GM12878 (cell line): ENCODE measurements around the gene MAGEB17. TPM values are rescaled to one million over a fixed set of nuclear protein-coding genes. Genes with fewer than 3 reads are reported as not detected.

Experiments
- ATAC-seq: fragments of 200-7000 bp; cut with Tn5 transposase; 3 replicates; pipeline ENCODE4 v1.9.1; 2020; ENCODE audit warnings: mild to moderate bottlenecking, moderate library complexity
- BruUV-seq: library from RNA; stranded (reverse); fragments of 400-500 nt; replicated peaks from 2 replicates; lab custom pipeline; 2021; lab: Mats Ljungman, UMichigan
- CTCF ChIA-PET: fragments of 300-600 bp; sonication (Branson Sonifier 250); formaldehyde crosslinking; extraction: SDS; loops from one replicate; lab custom pipeline; 2021; ENCODE audit warnings: inconsistent platforms; lab: Yijun Ruan, JAX
- POLR2A ChIA-PET: fragments of 350-600 bp; formaldehyde crosslinking; extraction: SDS; loops from one replicate; lab custom pipeline; 2021; ENCODE audit warnings: inconsistent platforms; lab: Charles Lee
- RAD21 ChIA-PET: fragments of 300-600 bp; sonication (Branson Sonifier 250); formaldehyde crosslinking; loops from one replicate; lab custom pipeline; 2023; ENCODE audit warnings: antibody characterized with exemption; ENCODE audit not compliant: unreplicated experiment; lab: Charles Lee
- SMC1A ChIA-PET: fragments of 300-600 bp; sonication (Branson Sonifier 250); formaldehyde crosslinking; loops from one replicate; lab custom pipeline; 2023; ENCODE audit not compliant: unreplicated experiment, uncharacterized antibody; lab: Charles Lee
- DNase-seq: peaks from one replicate; pipeline ENCODE4 v3.0.0-alpha.2; 2011; ENCODE audit warnings: low read depth, low spot score
- FAIRE-seq: peaks from 3 replicates; lab custom pipeline; 2011; peaks lifted over from hg19 to GRCh38; lab: Jason Lieb, UNC
- H2AFZ ChIP-seq: 2 replicates; pipeline ENCODE4 v1.6.0; 2011; ENCODE audit warnings: low read depth, low read length, control low read depth; ENCODE audit not compliant: control insufficient read depth
- H3K27ac ChIP-seq: 2 replicates; pipeline ENCODE4 v1.5.1; 2011; ENCODE audit warnings: control low read depth; ENCODE audit not compliant: control insufficient read depth, insufficient read depth
- H3K27me3 ChIP-seq, 2 experiments: replicated peaks in 1 of 2; 2 replicates each; pipeline versions ENCODE4 v1.6.0 to v1.6.1; 2011; ENCODE audit warnings: low read length in 1 of 2; ENCODE audit not compliant: control insufficient read depth in 2 of 2, insufficient read depth in 2 of 2
- H3K36me3 ChIP-seq, 2 experiments: 2 replicates each; pipeline ENCODE4 v1.5.1; 2011; ENCODE audit warnings: low read length in 1 of 2; ENCODE audit not compliant: control insufficient read depth in 2 of 2, insufficient read depth in 2 of 2
- H3K4me1 ChIP-seq: 2 replicates; pipeline ENCODE4 v1.6.1; 2011; ENCODE audit warnings: mild to moderate bottlenecking, low read length, moderate library complexity, mixed read lengths; ENCODE audit not compliant: control insufficient read depth, insufficient read depth
- H3K4me2 ChIP-seq: 2 replicates; pipeline ENCODE4 v1.6.0; 2011; ENCODE audit warnings: control low read depth; ENCODE audit not compliant: control insufficient read depth, insufficient read depth
- H3K4me3 ChIP-seq: fragments of 200-600 bp; sonication (generic); 2 replicates; pipeline ENCODE4 v1.5.1; 2016
- H3K79me2 ChIP-seq: 2 replicates; pipeline ENCODE4 v1.6.0; 2011; ENCODE audit warnings: low read length; ENCODE audit not compliant: control insufficient read depth, insufficient read depth
- H3K9ac ChIP-seq: 2 replicates; pipeline ENCODE4 v1.8.0; 2011; ENCODE audit warnings: low read length, control low read depth, mixed read lengths; ENCODE audit not compliant: control insufficient read depth, insufficient read depth
- H3K9me3 ChIP-seq: replicated peaks from 3 replicates; pipeline ENCODE4 v1.5.1; 2011; ENCODE audit warnings: mild to moderate bottlenecking, low read length; ENCODE audit not compliant: control insufficient read depth, insufficient read depth
- H4K20me1 ChIP-seq: 2 replicates; pipeline ENCODE4 v1.6.0; 2011; ENCODE audit not compliant: control insufficient read depth, insufficient read depth
- BACH1 ChIP-seq: fragments of 450-650 bp; IDR thresholded peaks from 2 replicates; pipeline ENCODE4 v1.6.1; 2017; ENCODE audit warnings: mild to moderate bottlenecking, borderline replicate concordance
- BCL11A ChIP-seq: IDR thresholded peaks from 2 replicates; pipeline ENCODE4 v1.6.1; 2011; ENCODE audit warnings: low read depth, low read length
- BMI1 ChIP-seq: fragments of 450-650 bp; IDR thresholded peaks from 2 replicates; pipeline ENCODE4 v1.6.1; 2016; ENCODE audit warnings: mild to moderate bottlenecking, moderate library complexity, borderline replicate concordance
- NBN ChIP-seq: fragments of 450-650 bp; IDR thresholded peaks from 2 replicates; pipeline ENCODE4 v1.6.1; 2016
- SRF ChIP-seq, 2 experiments: IDR thresholded peaks; 2 replicates each; pipeline ENCODE4 v1.6.1; 2011; ENCODE audit warnings: low read depth in 2 of 2, low read length in 2 of 2, mild to moderate bottlenecking in 1 of 2, moderate library complexity in 1 of 2
- ZNF274 ChIP-seq: IDR thresholded peaks from one replicate; pipeline ENCODE4 v1.8.0; 2011; ENCODE audit not compliant: insufficient read length, insufficient read depth
- WGBS: methylation state at CpG from one replicate; pipeline ENCODE4 v1.1.6; 2016; ENCODE audit warnings: low lambda C conversion rate; ENCODE audit not compliant: insufficient replicate concordance, insufficient coverage; ENCODE audit errors: missing lambda C conversion rate; 5-methylcytosine and 5-hydroxymethylcytosine counted together
- in situ Hi-C: fragments of 300-500 bp; cut with MboI; formaldehyde crosslinking; loops from 9 replicates; pipeline ENCODE4 v1.14.3; 2018; ENCODE audit warnings: mixed read lengths
- intact Hi-C: fragments of 100-400 bp; cut with micrococcal nuclease; formaldehyde crosslinking; loops from one replicate; pipeline ENCODE4 v1.14.2; 2022; ENCODE audit not compliant: unreplicated experiment
- polyA plus RNA-seq, 11 experiments: library from polyadenylated mRNA; depleted of rRNA in 4 of 11; unstranded in 6 of 11; stranded (reverse) in 5 of 11; fragments of >200 nt; fragmentation: Nextera tagmentation in 4 of 11; fragmentation: Illumina TruSeq in 1 of 11; extraction: Ambion mirVana in 4 of 11; extraction: Trizol in 1 of 11; gene quantifications; 1 replicate in 1 of 11; 2 replicates in 10 of 11; pipeline versions ENCODE4 v1.2.1 to v1.2.3, GENCODE V29; 2011 to 2016; ENCODE audit warnings: inconsistent platforms in 2 of 11, missing spikeins in 2 of 11, low read depth in 1 of 11
- total RNA-seq, 4 experiments: library from RNA; depleted of rRNA in 3 of 4; stranded (reverse); fragments of >200 nt in 3 of 4; fragmentation: Illumina TruSeq in 1 of 4; extraction: Trizol in 1 of 4; gene quantifications; 2 replicates each; pipeline versions ENCODE4 v1.2.1 to v1.2.3, GENCODE V29; 2013 to 2021
- TF ChIP-seq, protein P1 (sequence below): fragments of 450-650 bp; IDR thresholded peaks from 2 replicates; pipeline ENCODE4 v1.6.1; 2016; ENCODE audit warnings: mild to moderate bottlenecking, moderate library complexity, borderline replicate concordance
- TF ChIP-seq, protein P2 (sequence below): fragments of 150-350 bp; IDR thresholded peaks from 2 replicates; pipeline ENCODE4 v1.6.1; 2016; ENCODE audit warnings: low read depth, low read length

The MAGEB17 gene
- total and polyA plus RNA-seq, 10 of the 15 experiments (the other 5 are each of a cell fraction or from before 2014, with no cell fraction given), result 0.05 to 0.21 TPM; not detected in 8

GRCh38 chrX:16207634-16208033 lies 40.4 kb downstream of the MAGEB17 start (continued):
- TF ChIP-seq SRF (IDR thresholded peaks at IDR 0.05; ENCODE audit: low read depth in 2 of 2, low read length in 2 of 2), result no peak
- no peak for TF ChIP-seq BMI1
- no peak for TF ChIP-seq ZNF274

DNA sequence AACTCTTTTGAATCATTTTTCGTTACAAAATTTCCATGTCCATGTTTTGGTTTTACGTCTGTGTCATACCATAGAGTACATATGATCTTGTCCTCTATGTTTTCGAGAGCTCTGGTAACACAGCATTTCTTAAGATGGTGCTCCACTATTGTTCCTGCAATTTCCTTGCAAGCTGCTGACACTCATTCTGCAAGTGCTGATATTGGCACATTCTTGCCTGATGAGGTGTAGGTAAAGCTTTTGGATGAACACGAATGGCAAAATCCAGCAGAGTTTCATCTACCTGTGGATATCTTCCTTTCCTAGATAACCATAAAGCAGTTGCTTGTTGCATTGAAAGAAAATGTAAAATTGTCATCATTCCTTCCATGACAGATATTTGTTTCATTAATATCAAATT lies 41.3 kb downstream of the MAGEB17 start:
- DNase-seq (no peak), ATAC-seq (no peak), FAIRE-seq (no peak)
- Histone ChIP-seq H4K20me1 (no peaks in the 10 kb centered on the region), H3K9me3 (no peaks in the 10 kb centered on the region), H3K4me3 (no peak overlapping the region), H3K4me2 (no peak overlapping the region), H3K27ac (no peak overlapping the region), H3K27me3 (no peaks in the 10 kb centered on the region), H2AFZ (no peak overlapping the region), H3K9ac (no peak overlapping the region), H3K36me3 (no peaks in the 10 kb centered on the region), H3K4me1 (no peaks in the 10 kb centered on the region), H3K79me2 (no peaks in the 10 kb centered on the region)
- TF ChIP-seq, protein P1, sequence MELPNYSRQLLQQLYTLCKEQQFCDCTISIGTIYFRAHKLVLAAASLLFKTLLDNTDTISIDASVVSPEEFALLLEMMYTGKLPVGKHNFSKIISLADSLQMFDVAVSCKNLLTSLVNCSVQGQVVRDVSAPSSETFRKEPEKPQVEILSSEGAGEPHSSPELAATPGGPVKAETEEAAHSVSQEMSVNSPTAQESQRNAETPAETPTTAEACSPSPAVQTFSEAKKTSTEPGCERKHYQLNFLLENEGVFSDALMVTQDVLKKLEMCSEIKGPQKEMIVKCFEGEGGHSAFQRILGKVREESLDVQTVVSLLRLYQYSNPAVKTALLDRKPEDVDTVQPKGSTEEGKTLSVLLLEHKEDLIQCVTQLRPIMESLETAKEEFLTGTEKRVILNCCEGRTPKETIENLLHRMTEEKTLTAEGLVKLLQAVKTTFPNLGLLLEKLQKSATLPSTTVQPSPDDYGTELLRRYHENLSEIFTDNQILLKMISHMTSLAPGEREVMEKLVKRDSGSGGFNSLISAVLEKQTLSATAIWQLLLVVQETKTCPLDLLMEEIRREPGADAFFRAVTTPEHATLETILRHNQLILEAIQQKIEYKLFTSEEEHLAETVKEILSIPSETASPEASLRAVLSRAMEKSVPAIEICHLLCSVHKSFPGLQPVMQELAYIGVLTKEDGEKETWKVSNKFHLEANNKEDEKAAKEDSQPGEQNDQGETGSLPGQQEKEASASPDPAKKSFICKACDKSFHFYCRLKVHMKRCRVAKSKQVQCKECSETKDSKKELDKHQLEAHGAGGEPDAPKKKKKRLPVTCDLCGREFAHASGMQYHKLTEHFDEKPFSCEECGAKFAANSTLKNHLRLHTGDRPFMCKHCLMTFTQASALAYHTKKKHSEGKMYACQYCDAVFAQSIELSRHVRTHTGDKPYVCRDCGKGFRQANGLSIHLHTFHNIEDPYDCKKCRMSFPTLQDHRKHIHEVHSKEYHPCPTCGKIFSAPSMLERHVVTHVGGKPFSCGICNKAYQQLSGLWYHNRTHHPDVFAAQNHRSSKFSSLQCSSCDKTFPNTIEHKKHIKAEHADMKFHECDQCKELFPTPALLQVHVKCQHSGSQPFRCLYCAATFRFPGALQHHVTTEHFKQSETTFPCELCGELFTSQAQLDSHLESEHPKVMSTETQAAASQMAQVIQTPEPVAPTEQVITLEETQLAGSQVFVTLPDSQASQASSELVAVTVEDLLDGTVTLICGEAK, result no peak
- TF ChIP-seq NBN (no peak), BACH1 (no peak), BCL11A (no peak)
- TF ChIP-seq, protein P2, sequence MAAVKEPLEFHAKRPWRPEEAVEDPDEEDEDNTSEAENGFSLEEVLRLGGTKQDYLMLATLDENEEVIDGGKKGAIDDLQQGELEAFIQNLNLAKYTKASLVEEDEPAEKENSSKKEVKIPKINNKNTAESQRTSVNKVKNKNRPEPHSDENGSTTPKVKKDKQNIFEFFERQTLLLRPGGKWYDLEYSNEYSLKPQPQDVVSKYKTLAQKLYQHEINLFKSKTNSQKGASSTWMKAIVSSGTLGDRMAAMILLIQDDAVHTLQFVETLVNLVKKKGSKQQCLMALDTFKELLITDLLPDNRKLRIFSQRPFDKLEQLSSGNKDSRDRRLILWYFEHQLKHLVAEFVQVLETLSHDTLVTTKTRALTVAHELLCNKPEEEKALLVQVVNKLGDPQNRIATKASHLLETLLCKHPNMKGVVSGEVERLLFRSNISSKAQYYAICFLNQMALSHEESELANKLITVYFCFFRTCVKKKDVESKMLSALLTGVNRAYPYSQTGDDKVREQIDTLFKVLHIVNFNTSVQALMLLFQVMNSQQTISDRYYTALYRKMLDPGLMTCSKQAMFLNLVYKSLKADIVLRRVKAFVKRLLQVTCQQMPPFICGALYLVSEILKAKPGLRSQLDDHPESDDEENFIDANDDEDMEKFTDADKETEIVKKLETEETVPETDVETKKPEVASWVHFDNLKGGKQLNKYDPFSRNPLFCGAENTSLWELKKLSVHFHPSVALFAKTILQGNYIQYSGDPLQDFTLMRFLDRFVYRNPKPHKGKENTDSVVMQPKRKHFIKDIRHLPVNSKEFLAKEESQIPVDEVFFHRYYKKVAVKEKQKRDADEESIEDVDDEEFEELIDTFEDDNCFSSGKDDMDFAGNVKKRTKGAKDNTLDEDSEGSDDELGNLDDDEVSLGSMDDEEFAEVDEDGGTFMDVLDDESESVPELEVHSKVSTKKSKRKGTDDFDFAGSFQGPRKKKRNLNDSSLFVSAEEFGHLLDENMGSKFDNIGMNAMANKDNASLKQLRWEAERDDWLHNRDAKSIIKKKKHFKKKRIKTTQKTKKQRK, result no peak
- WGBS, result 32% methylated on average over 4 of the region's 4 CpGs
- POLR2A ChIA-PET, result no interaction called here
- in situ Hi-C loops, result no loop called here
- RAD21 ChIA-PET, result no interaction called here
- BruUV-seq, result no TSS peak
- intact Hi-C loops, result no loop called here
- CTCF ChIA-PET, result no interaction called here
- SMC1A ChIA-PET, result interaction anchor here (0.9 kb wide), 1 partner anchor 11 kb away, joined by 3 read pairs; no protein-coding TSS in a partner anchor
